ENCODE measurements around the gene OTOGL.

Gene OTOGL

GRCh38 chr12:80099259-80099658, at the start of gene OTOGL:
OTOGL (plus strand) TSS chr12:80099537; CDS start chr12:80209432, 109,895 bp downstream.
- no peaks in the 10 kb centered on the region for H3K9me2 ChIP-seq (replicated peaks; ENCODE audit: control insufficient read depth, low read length)
- no peak within 1 kb of the TSS for H3K4me2 ChIP-seq (ENCODE audit: low read length)
- H4K20me1 ChIP-seq (ENCODE audit: control insufficient read depth, insufficient read depth, low read depth, low read length), result no peaks in the 10 kb centered on the region
- no peaks in the 10 kb centered on the region for H3K27me3 ChIP-seq (ENCODE audit: control insufficient read depth, low read length)
- no peak within 1 kb of the TSS for H3K27ac ChIP-seq (ENCODE audit: low read depth, low read length)
- no peaks in the 10 kb centered on the region for H3K9me3 ChIP-seq (ENCODE audit: control insufficient read depth, insufficient read depth, low read length)
- H3K4me3 ChIP-seq (ENCODE audit: low read length), result no peak within 1 kb of the TSS
- no peaks in the 10 kb centered on the region for H3K79me2 ChIP-seq (ENCODE audit: control insufficient read depth, low read length)
- H3F3A ChIP-seq (ENCODE audit: control insufficient read depth, insufficient read depth), result no peaks in the 10 kb centered on the region
- no peaks in the 10 kb centered on the region for H3K36me3 ChIP-seq (ENCODE audit: control insufficient read depth, low read length)
- no peaks in the 10 kb centered on the region for H3K4me1 ChIP-seq (ENCODE audit: control insufficient read depth, low read length)
- TF ChIP-seq EZH2phosphoT487 (IDR thresholded peaks at IDR 0.05; ENCODE audit: borderline replicate concordance, low read length) (no peak), CTCF (IDR thresholded peaks at IDR 0.05; ENCODE audit: low read depth, low read length, poor library complexity, severe bottlenecking) (no peak)

DNA sequence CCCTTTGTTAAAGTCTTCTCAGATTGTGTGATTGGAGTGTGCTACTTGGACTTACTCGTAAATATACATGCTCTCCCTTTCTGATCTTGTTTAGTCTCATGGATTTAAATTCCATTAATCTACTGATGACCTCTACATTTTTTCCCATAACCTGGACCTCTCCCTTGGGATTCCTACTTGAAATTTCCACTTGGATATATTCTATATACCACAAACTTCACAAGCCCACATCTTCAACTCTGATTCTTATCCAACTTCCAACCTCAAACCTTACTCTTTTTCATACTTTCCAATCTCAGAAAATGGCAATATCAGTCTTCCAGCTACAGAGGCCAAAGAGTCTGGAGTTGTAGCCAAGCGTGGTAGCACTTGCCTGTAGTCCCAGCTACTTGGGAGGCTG, 49.1 kb upstream of the OTOGL start:
- no peaks in the 10 kb centered on the region for H3K79me2 ChIP-seq (ENCODE audit: control insufficient read depth, low read length)
- TF ChIP-seq EZH2phosphoT487 (IDR thresholded peaks at IDR 0.05; ENCODE audit: borderline replicate concordance, low read length) (no peak), CTCF (IDR thresholded peaks at IDR 0.05; ENCODE audit: low read depth, low read length, poor library complexity, severe bottlenecking) (no peak)

GRCh38 chr12:80053051-80053790, 46.1 kb upstream of the OTOGL start:
- Histone ChIP-seq H3K79me2 (ENCODE audit: control insufficient read depth, low read length) (no peaks in the 10 kb centered on the region), H3K9me3 (ENCODE audit: control insufficient read depth, insufficient read depth, low read length) (no peaks in the 10 kb centered on the region), H3K4me1 (ENCODE audit: control insufficient read depth, low read length) (no peaks in the 10 kb centered on the region), H3K4me2 (ENCODE audit: low read length) (no peak overlapping the region), H3F3A (ENCODE audit: control insufficient read depth, insufficient read depth) (no peaks in the 10 kb centered on the region), H3K4me3 (ENCODE audit: low read length) (no peak overlapping the region), H3K9me2 (replicated peaks; ENCODE audit: control insufficient read depth, low read length) (no peaks in the 10 kb centered on the region), H3K36me3 (ENCODE audit: control insufficient read depth, low read length) (no peaks in the 10 kb centered on the region), H3K27me3 (ENCODE audit: control insufficient read depth, low read length) (no peaks in the 10 kb centered on the region), H4K20me1 (ENCODE audit: control insufficient read depth, insufficient read depth, low read depth, low read length) (no peaks in the 10 kb centered on the region), H3K27ac (ENCODE audit: low read depth, low read length) (no peak overlapping the region)
- TF ChIP-seq CTCF (IDR thresholded peaks at IDR 0.05; ENCODE audit: low read depth, low read length, poor library complexity, severe bottlenecking) (no peak), EZH2phosphoT487 (IDR thresholded peaks at IDR 0.05; ENCODE audit: borderline replicate concordance, low read length) (no peak)

More for the DNA sequence above, 49.1 kb upstream of the OTOGL start:
- H3K27ac ChIP-seq (ENCODE audit: low read depth, low read length), result no peak overlapping the region
- H3K9me3 ChIP-seq (ENCODE audit: control insufficient read depth, insufficient read depth, low read length), result no peaks in the 10 kb centered on the region; the same call in 1 of the 2 replicates
- H3K4me3 ChIP-seq (ENCODE audit: low read length), result no peak overlapping the region
- no peaks in the 10 kb centered on the region for H3F3A ChIP-seq (ENCODE audit: control insufficient read depth, insufficient read depth)
- H3K36me3 ChIP-seq (ENCODE audit: control insufficient read depth, low read length), result no peaks in the 10 kb centered on the region
- no peaks in the 10 kb centered on the region for H3K4me1 ChIP-seq (ENCODE audit: control insufficient read depth, low read length)
- no peak overlapping the region for H3K4me2 ChIP-seq (ENCODE audit: low read length)
- H3K9me2 ChIP-seq (replicated peaks; ENCODE audit: control insufficient read depth, low read length), result no peaks in the 10 kb centered on the region
- H3K27me3 ChIP-seq (ENCODE audit: control insufficient read depth, low read length), result no peaks in the 10 kb centered on the region; the same call in 1 of the 2 replicates
- no peaks in the 10 kb centered on the region for H4K20me1 ChIP-seq (ENCODE audit: control insufficient read depth, insufficient read depth, low read depth, low read length)
